ENCODE data around the gene CIPC. TPM values are rescaled to one million over a fixed set of nuclear protein-coding genes. Genes with fewer than 3 reads are reported as not detected.

The CIPC gene
- total and polyA plus RNA-seq, 2 of the 4 experiments (the other 2 are of a cell fraction) = 6.6 to 12.9 TPM

- Histone ChIP-seq H2BK5ac (ENCODE audit: low read depth, low read length, poor library complexity, severe bottlenecking) (no peak overlapping the region), H3K4me3 (ENCODE audit: insufficient read depth, low read depth, low read length) (no peak overlapping the region), H3K23ac (ENCODE audit: low read depth, low read length) (no peak overlapping the region), H2AK9ac (replicated peaks; ENCODE audit: low read depth, low read length, poor library complexity) (no peak overlapping the region), H4K5ac (ENCODE audit: low read depth, low read length) (no peak overlapping the region), H3K27me3 (ENCODE audit: control insufficient read depth, insufficient read depth, low read length) (no peaks in the 10 kb centered on the region), H3K4me1 (ENCODE audit: control insufficient read depth, insufficient read depth, low read length) (no peaks in the 10 kb centered on the region), H4K20me1 (ENCODE audit: insufficient read depth, low read length) (no peaks in the 10 kb centered on the region), H2AFZ (replicated peaks; ENCODE audit: low read length, poor library complexity) (no peak overlapping the region), H2AK5ac (ENCODE audit: low read depth, low read length) (no peak overlapping the region), H3K9me1 (ENCODE audit: insufficient read depth, low read length) (peaks cover 4% of the 10 kb centered on the region; the same call in 1 of the 2 replicates), H2BK120ac (ENCODE audit: low read depth, low read length) (no peak overlapping the region), H3K56ac (ENCODE audit: extremely low read depth, insufficient read depth, low read length) (no peak overlapping the region), H3K36me3 (ENCODE audit: control insufficient read depth, insufficient read depth, low read length) (peaks cover 14% of the 10 kb centered on the region), H2BK15ac (ENCODE audit: low read depth, low read length) (no peak overlapping the region), H2BK20ac (ENCODE audit: low read depth, low read length) (no peak overlapping the region), H3K27ac (ENCODE audit: insufficient read depth, low read length) (no peak overlapping the region), H3K9me3 (ENCODE audit: control insufficient read depth, insufficient read depth, low read length) (no peaks in the 10 kb centered on the region), H3K79me1 (ENCODE audit: low read depth in 1 of 2, low read length in 2 of 2) (no peaks in the 10 kb centered on the region), H3K9ac (ENCODE audit: low read depth, low read length) (no peak overlapping the region), H3K14ac (replicated peaks; ENCODE audit: low read depth, low read length) (no peak overlapping the region), H4K91ac (ENCODE audit: insufficient read depth, low read depth, low read length) (no peak overlapping the region), H3K4me2 (ENCODE audit: low read depth, low read length) (no peak overlapping the region), H3K4ac (ENCODE audit: low read depth, low read length) (no peak overlapping the region), H3K18ac (ENCODE audit: low read depth, low read length) (no peak overlapping the region), H4K8ac (ENCODE audit: low read depth in 2 of 2, low read length in 2 of 2) (no peak overlapping the region)
- intact Hi-C loops (cut with micrococcal nuclease) (no loop called here), in situ Hi-C loops (cut with MboI; ENCODE audit: low sequenced_read_pairs) (no loop called here), dilution Hi-C loops (cut with HindIII; ENCODE audit: low sequenced_read_pairs, unreplicated experiment) (no loop called here)
- 100% methylated on average over 1 of the region's 2 CpGs; no CpG with 5 or more reads in 1 of the 2 experiments for WGBS, 2 experiments (ENCODE audit: extremely low coverage in 2 of 2, insufficient read length in 1 of 2)
- ATAC-seq (ENCODE audit: low read depth) (no peak), DNase-seq (no peak)
- ChIA-PET CTCF (no interaction called here), POLR2A (ENCODE audit: unreplicated experiment) (no interaction called here)
- TSS peak; percentile 70 for BruUV-seq (replicated peaks)
- no peak for TF ChIP-seq RAD21 (IDR thresholded peaks at IDR 0.05; ENCODE audit: low read length)
- no peak for TF ChIP-seq CEBPB (IDR thresholded peaks at IDR 0.05; ENCODE audit: low read depth, low read length)
- TF ChIP-seq MAFK (IDR thresholded peaks at IDR 0.05; ENCODE audit: low read depth, low read length) = no peak
- TF ChIP-seq POLR2A (IDR thresholded peaks at IDR 0.05; ENCODE audit: low read depth, low read length) = no peak
- no peak for TF ChIP-seq CHD1 (IDR thresholded peaks at IDR 0.05; ENCODE audit: low read depth, low read length)
- TF ChIP-seq NFE2L2 (IDR thresholded peaks at IDR 0.05; ENCODE audit: low read depth, low read length) = no peak
- TF ChIP-seq FOS (IDR thresholded peaks at IDR 0.05; ENCODE audit: low read depth, low read length) = no peak
- no peak for TF ChIP-seq BHLHE40 (IDR thresholded peaks at IDR 0.05; ENCODE audit: low read depth, low read length)
- no peak for TF ChIP-seq MXI1 (IDR thresholded peaks at IDR 0.05; ENCODE audit: borderline replicate concordance, low read depth, low read length)
- no peak for TF ChIP-seq ELK1 (IDR thresholded peaks at IDR 0.05; ENCODE audit: borderline replicate concordance, low read depth, low read length)
- TF ChIP-seq SMC3 (IDR thresholded peaks at IDR 0.05; ENCODE audit: low read depth, low read length) = no peak
- TF ChIP-seq MAZ (IDR thresholded peaks at IDR 0.05; ENCODE audit: borderline replicate concordance, low read depth, low read length) = no peak
- no peak for TF ChIP-seq CTCF (conservative IDR thresholded peaks at IDR 0.05; ENCODE audit: low read depth, low read length)
- no peak for TF ChIP-seq RCOR1 (IDR thresholded peaks at IDR 0.05; ENCODE audit: insufficient replicate concordance, low read length)
- no peak for TF ChIP-seq RFX5 (IDR thresholded peaks at IDR 0.05; ENCODE audit: low read depth, low read length)
- TF ChIP-seq USF2 (IDR thresholded peaks at IDR 0.05; ENCODE audit: low read depth, low read length) = no peak
These were observed 18.2 kb downstream of the CIPC start for GRCh38 chr14:77116172-77116817.

Data from IMR-90 (cell line).